Left lung (tissue), 10 donors: Measurements from ENCODE around the gene FAM170B. TPM values are rescaled to one million over a fixed set of nuclear protein-coding genes. Genes with fewer than 3 reads are reported as not detected.

Experiments
- ATAC-seq: fragments of 200-7000 bp; cut with Tn5 transposase; one replicate; pipeline ENCODE4 v1.9.1; 2020; ENCODE audit warnings: moderate library complexity
- DNase-seq, 4 donors: peaks; one replicate each; pipeline ENCODE4 v3.0.0-alpha.2; 2013 to 2020
- H3K27ac ChIP-seq, 2 donors: fragments of 200-600 bp; sonication (generic) in 1 of 2; one replicate each; pipeline versions ENCODE4 v1.5.0 to v1.8.0; 2020 to 2021
- H3K27me3 ChIP-seq, 2 donors: fragments of 200-600 bp; sonication (generic) in 1 of 2; one replicate each; pipeline versions ENCODE4 v1.5.0 to v1.8.0; 2020 to 2021
- H3K36me3 ChIP-seq, 2 donors: fragments of 200-600 bp; sonication (generic) in 1 of 2; one replicate each; pipeline versions ENCODE4 v1.5.0 to v1.8.0; 2020 to 2021
- H3K4me1 ChIP-seq, 2 donors: fragments of 200-600 bp; one replicate each; pipeline ENCODE4 v1.8.0; 2021
- H3K4me3 ChIP-seq, 2 donors: fragments of 200-600 bp; sonication (generic) in 1 of 2; one replicate each; pipeline versions ENCODE4 v1.5.0 to v1.8.0; 2020 to 2021; ENCODE audit warnings: mild to moderate bottlenecking in 1 of 2
- H3K9me3 ChIP-seq, 2 donors: fragments of 200-600 bp; sonication (generic) in 1 of 2; one replicate each; pipeline versions ENCODE4 v1.5.0 to v1.8.0; 2020 to 2021
- CTCF ChIP-seq, 2 donors: fragments of 200-600 bp; sonication (generic) in 1 of 2; IDR thresholded peaks; one replicate each; pipeline versions ENCODE4 v1.5.0 to v1.8.0; 2021; ENCODE audit warnings: antibody characterized with exemption in 2 of 2
- intact Hi-C, 2 donors: fragments of 100-400 bp; cut with DNase I; formaldehyde crosslinking; loops; one replicate each; pipeline versions ENCODE4 v1.11.2 to v1.14.2; 2022
- polyA plus RNA-seq, 6 donors: library from polyadenylated mRNA; unstranded; fragments of 120-200 nt; gene quantifications; one replicate each; pipeline ENCODE4 v1.2.1, GENCODE V29; 2013; ENCODE audit not compliant: insufficient read length in 6 of 6
- total RNA-seq, 2 donors: library from RNA; stranded (reverse); fragmentation: NEBNext Ultra II Directional; extraction: Animal tissue kit (Norgen Biotek cat#: 25700); gene quantifications; one replicate each; pipeline ENCODE4 v1.2.1, GENCODE V29; 2021
- donor health status: DM: no; HTN: yes; CAD: no.
- donor health status: DM: no; HTN: no; CAD: no.

FAM170B gene
- total and polyA plus RNA-seq, 8 donors: 0.26 TPM; not detected in 7

GRCh38 chr10:49096890-49097445 is 36.9 kb downstream of the FAM170B start:
- Histone ChIP-seq H3K9me3 (no peaks in the 10 kb centered on the region), H3K4me3 (no peak overlapping the region), H3K36me3 (no peaks in the 10 kb centered on the region), H3K4me1 (no peaks in the 10 kb centered on the region), H3K27ac (no peak overlapping the region), H3K27me3 (no peaks in the 10 kb centered on the region)
- DNase-seq: no peak
- intact Hi-C loops: no loop called here
- no peak for ATAC-seq
- TF ChIP-seq CTCF (IDR thresholded peaks at IDR 0.05): no peak

GRCh38 chr10:49094646-49095045 is 39.2 kb downstream of the FAM170B start:
- no peaks in the 10 kb centered on the region for H3K36me3 ChIP-seq

GRCh38 chr10:49093922-49094321 is 39.9 kb downstream of the FAM170B start:
- no peak for DNase-seq
- TF ChIP-seq CTCF (IDR thresholded peaks at IDR 0.05): no peak
- Histone ChIP-seq H3K27me3 (no peaks in the 10 kb centered on the region), H3K36me3 (no peaks in the 10 kb centered on the region), H3K9me3 (no peaks in the 10 kb centered on the region), H3K4me3 (no peak overlapping the region), H3K4me1 (peaks cover 0 to 8% of the 10 kb centered on the region in 2 donors), H3K27ac (no peak overlapping the region)
- no peak for ATAC-seq
- intact Hi-C loops: no loop called here

More at GRCh38 chr10:49094646-49095045, 39.2 kb downstream of the FAM170B start:
- H3K27me3 ChIP-seq: no peaks in the 10 kb centered on the region
- H3K4me1 ChIP-seq: peaks cover 0 to 8% of the 10 kb centered on the region in 2 donors
- DNase-seq (no peak), ATAC-seq (no peak)
- no peak for TF ChIP-seq CTCF (IDR thresholded peaks at IDR 0.05)
- H3K27ac ChIP-seq: no peak overlapping the region
- H3K4me3 ChIP-seq: no peak overlapping the region
- no peaks in the 10 kb centered on the region for H3K9me3 ChIP-seq
- intact Hi-C loops: no loop called here

- intact Hi-C loops: no loop called here
- no peaks in the 10 kb centered on the region for H3K27me3 ChIP-seq
- no peak for TF ChIP-seq CTCF (IDR thresholded peaks at IDR 0.05)
- DNase-seq (no peak), ATAC-seq (no peak)
- H3K9me3 ChIP-seq: no peaks in the 10 kb centered on the region
- H3K36me3 ChIP-seq: no peaks in the 10 kb centered on the region
- H3K27ac ChIP-seq: no peak overlapping the region
- no peak overlapping the region for H3K4me3 ChIP-seq
- H3K4me1 ChIP-seq: peaks cover 0 to 8% of the 10 kb centered on the region in 2 donors
These were observed 41.3 kb downstream of the FAM170B start for GRCh38 chr10:49092477-49092876.

GRCh38 chr10:49091450-49092210 is 42.2 kb downstream of the FAM170B start:
- no peak for DNase-seq
- Histone ChIP-seq H3K36me3 (no peaks in the 10 kb centered on the region), H3K27me3 (no peaks in the 10 kb centered on the region), H3K27ac (no peak overlapping the region), H3K4me3 (no peak overlapping the region), H3K9me3 (peaks cover 0 to 8% of the 10 kb centered on the region in 2 donors), H3K4me1 (peaks cover 0 to 8% of the 10 kb centered on the region in 2 donors)
- no peak for TF ChIP-seq CTCF (IDR thresholded peaks at IDR 0.05)
- ATAC-seq: no peak
- intact Hi-C loops: no loop called here
